GM12873 (cell line): ENCODE data around the gene ATP2A3.

Experiments
- TF ChIP-seq, protein P1 (sequence below): IDR thresholded peaks from 2 replicates; pipeline ENCODE4 v1.5.1; 2012; ENCODE audit warnings: low read depth, mild to moderate bottlenecking, moderate library complexity, low read length, control low read depth; ENCODE audit not compliant: insufficient read depth; ENCODE audit errors: missing control alignments

The ATP2A3 gene

GRCh38 chr17:4001048-4001590 is 36.9 kb upstream of the ATP2A3 start:
- TF ChIP-seq, protein P1, sequence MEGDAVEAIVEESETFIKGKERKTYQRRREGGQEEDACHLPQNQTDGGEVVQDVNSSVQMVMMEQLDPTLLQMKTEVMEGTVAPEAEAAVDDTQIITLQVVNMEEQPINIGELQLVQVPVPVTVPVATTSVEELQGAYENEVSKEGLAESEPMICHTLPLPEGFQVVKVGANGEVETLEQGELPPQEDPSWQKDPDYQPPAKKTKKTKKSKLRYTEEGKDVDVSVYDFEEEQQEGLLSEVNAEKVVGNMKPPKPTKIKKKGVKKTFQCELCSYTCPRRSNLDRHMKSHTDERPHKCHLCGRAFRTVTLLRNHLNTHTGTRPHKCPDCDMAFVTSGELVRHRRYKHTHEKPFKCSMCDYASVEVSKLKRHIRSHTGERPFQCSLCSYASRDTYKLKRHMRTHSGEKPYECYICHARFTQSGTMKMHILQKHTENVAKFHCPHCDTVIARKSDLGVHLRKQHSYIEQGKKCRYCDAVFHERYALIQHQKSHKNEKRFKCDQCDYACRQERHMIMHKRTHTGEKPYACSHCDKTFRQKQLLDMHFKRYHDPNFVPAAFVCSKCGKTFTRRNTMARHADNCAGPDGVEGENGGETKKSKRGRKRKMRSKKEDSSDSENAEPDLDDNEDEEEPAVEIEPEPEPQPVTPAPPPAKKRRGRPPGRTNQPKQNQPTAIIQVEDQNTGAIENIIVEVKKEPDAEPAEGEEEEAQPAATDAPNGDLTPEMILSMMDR: no peak

- TF ChIP-seq, protein P1: no peak
Observed at GRCh38 chr17:3998436-3998835, 34.2 kb upstream of the ATP2A3 start.

DNA sequence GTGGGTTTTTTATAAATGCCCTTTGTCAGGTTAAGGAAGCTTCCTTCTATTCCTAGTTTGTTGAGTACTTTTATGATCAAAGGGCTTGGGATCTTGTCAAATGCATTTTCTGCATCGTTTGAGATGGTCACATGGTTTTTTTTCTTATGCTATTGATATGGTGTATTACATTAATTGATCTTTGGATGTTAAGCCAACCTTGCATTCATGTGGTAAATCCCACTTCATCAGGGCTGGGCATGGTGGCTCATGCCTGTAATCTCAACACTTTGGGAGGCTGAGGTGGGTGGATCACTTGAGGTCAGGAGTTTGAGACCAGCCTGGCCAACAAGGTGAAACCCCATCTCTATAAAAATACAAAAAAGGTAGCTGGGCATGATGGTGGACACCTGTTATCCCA is 30.8 kb upstream of the ATP2A3 start:
- TF ChIP-seq, protein P1: no peak

DNA sequence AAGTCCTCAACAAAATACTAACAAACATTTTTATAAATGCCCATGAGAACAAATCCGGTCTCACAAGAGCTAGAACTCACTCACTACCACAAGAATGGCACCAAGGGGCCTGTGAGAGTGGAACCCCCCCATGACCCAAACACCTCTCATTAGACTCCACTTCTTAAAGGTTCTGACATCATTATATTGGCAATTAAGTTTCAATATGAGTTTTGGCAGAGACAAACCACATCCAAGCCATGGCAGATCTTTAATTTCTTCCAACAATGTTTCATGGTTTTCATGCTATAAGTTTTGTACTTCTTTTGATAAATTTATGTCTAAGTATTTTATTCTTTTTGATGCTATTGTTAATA is 30.0 kb upstream of the ATP2A3 start:
- TF ChIP-seq, protein P1: no peak

DNA sequence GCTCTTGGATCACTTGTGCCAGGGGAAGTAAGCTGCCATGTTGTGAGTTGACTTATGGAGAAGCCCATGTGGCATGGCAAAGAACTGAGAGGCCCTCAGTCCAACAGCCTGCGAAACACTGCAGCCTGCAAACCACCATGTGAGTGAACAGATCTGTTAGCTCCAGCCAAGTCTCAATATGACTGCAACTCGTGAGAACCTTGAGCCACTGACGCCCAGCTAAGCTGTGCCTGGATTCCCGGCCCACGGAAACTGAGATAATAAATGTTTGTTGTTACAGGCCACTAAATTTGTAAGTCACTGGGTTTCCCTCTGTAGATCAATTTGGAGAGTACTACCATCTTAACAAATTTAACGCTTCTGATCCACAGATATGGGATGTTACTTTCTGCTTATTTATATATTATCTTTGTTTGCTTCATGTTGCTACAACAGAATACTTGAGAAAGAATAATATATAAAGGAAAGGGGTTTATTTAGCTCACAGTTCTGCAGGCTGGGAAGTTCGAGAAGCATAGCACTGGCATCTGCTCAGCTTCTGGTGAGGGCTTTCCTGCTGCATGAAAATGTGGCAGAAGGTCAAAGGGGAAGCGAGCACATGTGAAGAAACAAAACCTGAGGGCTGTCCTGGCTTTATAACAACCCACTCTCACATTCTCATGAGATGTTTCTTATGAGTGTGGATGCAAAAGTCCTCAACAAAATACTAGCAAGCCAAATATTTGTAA is 29.4 kb upstream of the ATP2A3 start:
- TF ChIP-seq, protein P1: no peak

GRCh38 chr17:3992370-3992769 is 28.1 kb upstream of the ATP2A3 start:
- TF ChIP-seq, protein P1: no peak

DNA sequence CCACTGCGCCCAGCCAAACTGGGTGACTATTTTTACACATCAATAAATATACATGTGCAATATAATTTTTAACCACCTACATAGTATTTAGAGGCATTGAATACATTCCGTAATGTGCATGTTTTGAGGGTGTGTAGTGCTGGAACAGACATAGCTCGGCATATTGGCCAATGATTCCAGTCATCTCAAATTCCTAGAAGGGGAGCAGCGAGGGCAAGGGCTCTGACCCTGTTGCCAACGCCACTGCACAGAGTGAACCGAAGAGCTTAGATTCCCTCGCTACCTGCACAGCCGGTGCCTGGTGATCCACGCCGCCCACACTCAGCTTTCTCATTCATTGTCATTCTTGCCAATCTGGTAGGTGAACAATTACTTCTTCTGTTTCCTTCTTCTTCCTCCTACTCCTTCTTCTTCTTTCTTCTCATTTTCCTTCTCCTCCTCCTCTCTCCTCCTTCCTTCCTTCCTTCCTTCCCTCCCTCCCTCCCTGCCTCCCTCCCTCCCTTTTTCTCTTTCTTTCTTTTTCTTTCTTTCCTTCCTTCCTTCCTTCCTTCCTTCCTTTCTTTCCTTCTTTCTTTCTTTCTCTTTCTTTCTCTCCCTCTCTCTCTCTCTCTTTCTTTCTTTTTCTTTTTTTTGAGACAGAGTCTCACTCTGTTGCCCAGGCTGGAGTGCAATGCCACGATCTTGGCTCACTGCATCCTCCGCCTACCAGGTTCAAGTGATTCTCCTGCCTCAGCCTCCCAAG is 26.3 kb upstream of the ATP2A3 start:
- TF ChIP-seq, protein P1: no peak
